SK-N-SH treated with all-trans-retinoic acid at 6 μM for 48 hours (cell line): ENCODE results near the gene ANKLE2.

Source experiments
- ARNTL ChIP-seq: fragments of 450-650 bp; formaldehyde crosslinking; IDR thresholded peaks from 2 replicates; pipeline ENCODE4 v1.5.0; 2020; ENCODE audit warnings: low read depth, mild to moderate bottlenecking, moderate library complexity, borderline replicate concordance
- OSR1 ChIP-seq: fragments of 250-450 bp; sonication (Bioruptor Pico); IDR thresholded peaks from 2 replicates; pipeline ENCODE4 v1.8.0; 2022; ENCODE audit warnings: moderate library complexity, mild to moderate bottlenecking, inconsistent platforms
- PPARA ChIP-seq: fragments of 250-450 bp; sonication (Bioruptor Pico); IDR thresholded peaks from 2 replicates; pipeline ENCODE4 v1.5.0; 2020; ENCODE audit warnings: mild to moderate bottlenecking, borderline replicate concordance
- ZC3H10 ChIP-seq: fragments of 250-450 bp; sonication (Bioruptor Pico); IDR thresholded peaks from 2 replicates; pipeline ENCODE4 v1.5.1; 2021; ENCODE audit warnings: mild to moderate bottlenecking, moderate library complexity
- ZFP3 ChIP-seq: fragments of 250-450 bp; sonication (Bioruptor Pico); IDR thresholded peaks from 2 replicates; pipeline ENCODE4 v1.5.0; 2020; ENCODE audit warnings: mild to moderate bottlenecking, moderate library complexity
- ZNF8 ChIP-seq: fragments of 450-650 bp; formaldehyde crosslinking; IDR thresholded peaks from 2 replicates; pipeline ENCODE4 v1.5.0; 2020; ENCODE audit warnings: mild to moderate bottlenecking, moderate library complexity
- TF ChIP-seq, protein P1 (sequence below): fragments of 250-450 bp; sonication (Bioruptor Pico); IDR thresholded peaks from 2 replicates; pipeline ENCODE4 v1.8.0; 2020; ENCODE audit warnings: mild to moderate bottlenecking, moderate library complexity, borderline replicate concordance
- TF ChIP-seq, protein P2 (sequence below): fragments of 250-450 bp; sonication (Bioruptor Pico); IDR thresholded peaks from 2 replicates; pipeline ENCODE4 v1.5.1; 2020; ENCODE audit warnings: low read depth, mild to moderate bottlenecking, moderate library complexity

GRCh38 chr12:132726386-132726785 lies 35.2 kb downstream of the ANKLE2 start:
- TF ChIP-seq OSR1 (CRISPR knock-in tag) (no peak), PPARA (no peak), ARNTL (no peak), ZFP3 (CRISPR knock-in tag) (no peak), ZNF8 (no peak), ZC3H10 (CRISPR knock-in tag) (no peak)
- TF ChIP-seq, protein P1, sequence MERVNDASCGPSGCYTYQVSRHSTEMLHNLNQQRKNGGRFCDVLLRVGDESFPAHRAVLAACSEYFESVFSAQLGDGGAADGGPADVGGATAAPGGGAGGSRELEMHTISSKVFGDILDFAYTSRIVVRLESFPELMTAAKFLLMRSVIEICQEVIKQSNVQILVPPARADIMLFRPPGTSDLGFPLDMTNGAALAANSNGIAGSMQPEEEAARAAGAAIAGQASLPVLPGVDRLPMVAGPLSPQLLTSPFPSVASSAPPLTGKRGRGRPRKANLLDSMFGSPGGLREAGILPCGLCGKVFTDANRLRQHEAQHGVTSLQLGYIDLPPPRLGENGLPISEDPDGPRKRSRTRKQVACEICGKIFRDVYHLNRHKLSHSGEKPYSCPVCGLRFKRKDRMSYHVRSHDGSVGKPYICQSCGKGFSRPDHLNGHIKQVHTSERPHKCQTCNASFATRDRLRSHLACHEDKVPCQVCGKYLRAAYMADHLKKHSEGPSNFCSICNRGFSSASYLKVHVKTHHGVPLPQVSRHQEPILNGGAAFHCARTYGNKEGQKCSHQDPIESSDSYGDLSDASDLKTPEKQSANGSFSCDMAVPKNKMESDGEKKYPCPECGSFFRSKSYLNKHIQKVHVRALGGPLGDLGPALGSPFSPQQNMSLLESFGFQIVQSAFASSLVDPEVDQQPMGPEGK (CRISPR knock-in tag): no peak
- TF ChIP-seq, protein P2, sequence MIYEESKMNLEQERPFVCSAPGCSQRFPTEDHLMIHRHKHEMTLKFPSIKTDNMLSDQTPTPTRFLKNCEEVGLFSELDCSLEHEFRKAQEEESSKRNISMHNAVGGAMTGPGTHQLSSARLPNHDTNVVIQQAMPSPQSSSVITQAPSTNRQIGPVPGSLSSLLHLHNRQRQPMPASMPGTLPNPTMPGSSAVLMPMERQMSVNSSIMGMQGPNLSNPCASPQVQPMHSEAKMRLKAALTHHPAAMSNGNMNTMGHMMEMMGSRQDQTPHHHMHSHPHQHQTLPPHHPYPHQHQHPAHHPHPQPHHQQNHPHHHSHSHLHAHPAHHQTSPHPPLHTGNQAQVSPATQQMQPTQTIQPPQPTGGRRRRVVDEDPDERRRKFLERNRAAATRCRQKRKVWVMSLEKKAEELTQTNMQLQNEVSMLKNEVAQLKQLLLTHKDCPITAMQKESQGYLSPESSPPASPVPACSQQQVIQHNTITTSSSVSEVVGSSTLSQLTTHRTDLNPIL (CRISPR knock-in tag): no peak
